ENCODE data around the gene SUDS3. TPM values are rescaled to one million over a fixed set of nuclear protein-coding genes. Genes with fewer than 3 reads are reported as not detected.
A peak's percentile ranks its signal among the peaks of the same experiment; 100 is the strongest.
"Not testable (repeated sequence)": the region's sequence is repeated elsewhere in the genome, so short reads cannot be mapped to it uniquely, and the experiment has no call there.

Gene SUDS3
- polyA plus RNA-seq, 1 donor from 2014 or later: 67.9 TPM

DNA sequence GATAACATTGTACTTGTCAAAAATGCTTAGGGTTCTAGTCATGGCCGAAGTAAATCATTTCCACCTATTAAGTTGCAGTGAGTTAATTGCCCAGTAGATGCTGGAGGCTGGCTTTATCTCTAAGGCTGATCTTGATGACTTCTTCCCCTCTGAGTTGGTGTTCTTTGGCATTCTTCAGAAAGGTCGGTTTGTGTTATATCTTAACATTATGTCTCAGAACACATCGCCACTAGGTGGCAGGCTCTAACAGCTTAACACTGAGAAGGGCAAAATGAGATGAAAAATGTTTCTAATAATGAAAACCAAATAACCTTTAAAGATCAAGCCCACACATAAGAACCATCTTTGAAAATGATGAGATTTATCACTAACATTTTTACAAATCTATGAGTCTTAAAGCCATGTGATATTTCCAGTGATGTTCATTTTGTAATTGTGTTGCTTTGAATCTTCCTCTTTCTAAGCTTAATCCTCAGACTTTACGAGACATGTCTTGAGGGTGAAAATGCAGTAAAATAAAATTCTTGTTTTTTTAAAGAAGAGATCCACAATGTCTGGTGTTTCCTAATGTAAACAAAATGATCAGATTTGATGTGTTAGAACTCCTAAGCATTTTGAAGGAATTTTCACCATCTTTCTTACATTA lies 28.6 kb downstream of the SUDS3 start:
- TF ChIP-seq, protein P1, sequence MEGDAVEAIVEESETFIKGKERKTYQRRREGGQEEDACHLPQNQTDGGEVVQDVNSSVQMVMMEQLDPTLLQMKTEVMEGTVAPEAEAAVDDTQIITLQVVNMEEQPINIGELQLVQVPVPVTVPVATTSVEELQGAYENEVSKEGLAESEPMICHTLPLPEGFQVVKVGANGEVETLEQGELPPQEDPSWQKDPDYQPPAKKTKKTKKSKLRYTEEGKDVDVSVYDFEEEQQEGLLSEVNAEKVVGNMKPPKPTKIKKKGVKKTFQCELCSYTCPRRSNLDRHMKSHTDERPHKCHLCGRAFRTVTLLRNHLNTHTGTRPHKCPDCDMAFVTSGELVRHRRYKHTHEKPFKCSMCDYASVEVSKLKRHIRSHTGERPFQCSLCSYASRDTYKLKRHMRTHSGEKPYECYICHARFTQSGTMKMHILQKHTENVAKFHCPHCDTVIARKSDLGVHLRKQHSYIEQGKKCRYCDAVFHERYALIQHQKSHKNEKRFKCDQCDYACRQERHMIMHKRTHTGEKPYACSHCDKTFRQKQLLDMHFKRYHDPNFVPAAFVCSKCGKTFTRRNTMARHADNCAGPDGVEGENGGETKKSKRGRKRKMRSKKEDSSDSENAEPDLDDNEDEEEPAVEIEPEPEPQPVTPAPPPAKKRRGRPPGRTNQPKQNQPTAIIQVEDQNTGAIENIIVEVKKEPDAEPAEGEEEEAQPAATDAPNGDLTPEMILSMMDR (IDR thresholded peaks at IDR 0.05; ENCODE audit: poor library complexity, severe bottlenecking): peak; percentile 94
- TF ChIP-seq MXI1 (conservative IDR thresholded peaks at IDR 0.05; ENCODE audit: poor library complexity, severe bottlenecking): no peak
- peak; percentile 96 for TF ChIP-seq RAD21 (conservative IDR thresholded peaks at IDR 0.05)
- peak; percentile 94 for TF ChIP-seq SMC3 (conservative IDR thresholded peaks at IDR 0.05; ENCODE audit: poor library complexity)
- no peak overlapping the region for H3K27ac ChIP-seq (ENCODE audit: low read length)

DNA sequence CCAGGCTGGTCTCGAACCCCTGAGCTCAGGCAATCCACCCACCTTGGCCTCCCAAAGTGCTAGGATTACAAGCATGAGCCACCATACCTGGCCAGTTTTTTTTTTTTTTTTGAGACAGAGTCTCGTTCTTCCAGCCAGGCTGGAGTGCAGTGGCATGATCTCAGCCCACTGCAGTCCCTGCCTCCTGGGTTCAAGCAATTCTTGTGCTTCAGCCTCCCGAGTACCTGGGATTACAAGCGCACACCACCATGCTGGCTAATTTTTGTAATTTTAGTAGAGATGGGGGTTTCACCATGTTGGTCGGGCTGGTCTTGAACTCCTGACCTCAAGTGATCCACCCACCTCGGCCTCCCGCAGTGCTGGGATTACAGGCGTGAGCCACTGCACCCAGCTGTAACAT lies 31.9 kb downstream of the SUDS3 start:
- not testable (repeated sequence) for H3K9ac ChIP-seq (ENCODE audit: low read length)

More for the DNA sequence above, 28.6 kb downstream of the SUDS3 start:
- Histone ChIP-seq H3K4me2 (ENCODE audit: low read length) (no peak overlapping the region), H3F3A (ENCODE audit: insufficient read depth, low read length, poor library complexity, severe bottlenecking) (no peaks in the 10 kb centered on the region), H2AFZ (ENCODE audit: low read depth, low read length) (no peak overlapping the region), H4K20me1 (ENCODE audit: insufficient read depth) (no peaks in the 10 kb centered on the region), H3K9me3 (ENCODE audit: low read length) (no peaks in the 10 kb centered on the region), H3K36me3 (ENCODE audit: insufficient read depth, low read length) (peaks cover 5% of the 10 kb centered on the region), H3K9ac (ENCODE audit: low read length) (no peak overlapping the region), H3K79me2 (replicated peaks; ENCODE audit: insufficient read depth, low read length) (no peaks in the 10 kb centered on the region), H3K27me3 (ENCODE audit: insufficient read depth, low read depth, low read length) (no peaks in the 10 kb centered on the region), H3K4me3 (ENCODE audit: low read length) (no peak overlapping the region), H3K9me2 (ENCODE audit: insufficient read depth, low read length) (no peaks in the 10 kb centered on the region)

DNA sequence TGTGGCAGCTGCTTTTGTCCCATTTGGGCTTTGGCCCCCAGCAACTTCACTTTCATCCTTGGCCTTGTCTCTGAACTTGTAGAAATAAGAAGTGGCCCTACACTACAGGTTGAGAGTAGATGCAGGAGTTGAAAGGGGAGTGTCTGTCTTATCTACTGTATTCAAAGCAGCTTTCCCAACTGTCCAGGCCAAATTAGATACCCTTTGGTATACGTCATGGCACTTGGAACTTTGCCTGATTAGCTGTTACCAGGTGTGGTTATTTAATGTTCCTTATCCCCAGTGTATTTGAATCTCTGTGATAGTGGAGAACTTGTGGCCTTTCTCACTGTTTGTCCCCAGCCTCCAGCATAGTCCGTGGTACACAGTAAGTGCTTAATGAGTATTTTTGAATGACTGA lies 33.5 kb downstream of the SUDS3 start:
- no peak overlapping the region for H3K27ac ChIP-seq (ENCODE audit: low read length)

More for the DNA sequence above, 31.9 kb downstream of the SUDS3 start:
- not testable (repeated sequence) for H3K79me2 ChIP-seq (replicated peaks; ENCODE audit: insufficient read depth, low read length); H3K27me3 ChIP-seq (ENCODE audit: insufficient read depth, low read depth, low read length); H3K9me3 ChIP-seq (ENCODE audit: low read length); H3K9me2 ChIP-seq (ENCODE audit: insufficient read depth, low read length); H3F3A ChIP-seq (ENCODE audit: insufficient read depth, low read length, poor library complexity, severe bottlenecking); H2AFZ ChIP-seq (ENCODE audit: low read depth, low read length); H3K36me3 ChIP-seq (ENCODE audit: insufficient read depth, low read length); H4K20me1 ChIP-seq (ENCODE audit: insufficient read depth); H3K4me2 ChIP-seq (ENCODE audit: low read length); H3K4me3 ChIP-seq (ENCODE audit: low read length); H3K27ac ChIP-seq (ENCODE audit: low read length)

More for the DNA sequence above, 33.5 kb downstream of the SUDS3 start:
- H3K9me2 ChIP-seq (ENCODE audit: insufficient read depth, low read length): no peaks in the 10 kb centered on the region
- H2AFZ ChIP-seq (ENCODE audit: low read depth, low read length): no peak overlapping the region
- H3K79me2 ChIP-seq (replicated peaks; ENCODE audit: insufficient read depth, low read length): no peaks in the 10 kb centered on the region
- H3K27me3 ChIP-seq (ENCODE audit: insufficient read depth, low read depth, low read length): no peaks in the 10 kb centered on the region
- H3K9me3 ChIP-seq (ENCODE audit: low read length): no peaks in the 10 kb centered on the region
- H3K4me2 ChIP-seq (ENCODE audit: low read length): no peak overlapping the region
- H4K20me1 ChIP-seq (ENCODE audit: insufficient read depth): no peaks in the 10 kb centered on the region
- H3F3A ChIP-seq (ENCODE audit: insufficient read depth, low read length, poor library complexity, severe bottlenecking): no peaks in the 10 kb centered on the region
- H3K4me3 ChIP-seq (ENCODE audit: low read length): no peak overlapping the region
- H3K9ac ChIP-seq (ENCODE audit: low read length): no peak overlapping the region
- H3K36me3 ChIP-seq (ENCODE audit: insufficient read depth, low read length): no peaks in the 10 kb centered on the region
- TF ChIP-seq, protein P1 (IDR thresholded peaks at IDR 0.05; ENCODE audit: poor library complexity, severe bottlenecking): no peak
- TF ChIP-seq EZH2 (IDR thresholded peaks at IDR 0.05; ENCODE audit: borderline replicate concordance, insufficient read depth, low read length, poor library complexity, severe bottlenecking) (no peak), EP300 (conservative IDR thresholded peaks at IDR 0.05; ENCODE audit: poor library complexity, severe bottlenecking) (no peak), TAF1 (IDR thresholded peaks at IDR 0.05; ENCODE audit: low read depth) (no peak), POLR2AphosphoS5 (IDR thresholded peaks at IDR 0.05) (no peak), RAD21 (conservative IDR thresholded peaks at IDR 0.05) (no peak), MXI1 (conservative IDR thresholded peaks at IDR 0.05; ENCODE audit: poor library complexity, severe bottlenecking) (no peak), SMC3 (conservative IDR thresholded peaks at IDR 0.05; ENCODE audit: poor library complexity) (no peak)
- TF ChIP-seq, protein P2, sequence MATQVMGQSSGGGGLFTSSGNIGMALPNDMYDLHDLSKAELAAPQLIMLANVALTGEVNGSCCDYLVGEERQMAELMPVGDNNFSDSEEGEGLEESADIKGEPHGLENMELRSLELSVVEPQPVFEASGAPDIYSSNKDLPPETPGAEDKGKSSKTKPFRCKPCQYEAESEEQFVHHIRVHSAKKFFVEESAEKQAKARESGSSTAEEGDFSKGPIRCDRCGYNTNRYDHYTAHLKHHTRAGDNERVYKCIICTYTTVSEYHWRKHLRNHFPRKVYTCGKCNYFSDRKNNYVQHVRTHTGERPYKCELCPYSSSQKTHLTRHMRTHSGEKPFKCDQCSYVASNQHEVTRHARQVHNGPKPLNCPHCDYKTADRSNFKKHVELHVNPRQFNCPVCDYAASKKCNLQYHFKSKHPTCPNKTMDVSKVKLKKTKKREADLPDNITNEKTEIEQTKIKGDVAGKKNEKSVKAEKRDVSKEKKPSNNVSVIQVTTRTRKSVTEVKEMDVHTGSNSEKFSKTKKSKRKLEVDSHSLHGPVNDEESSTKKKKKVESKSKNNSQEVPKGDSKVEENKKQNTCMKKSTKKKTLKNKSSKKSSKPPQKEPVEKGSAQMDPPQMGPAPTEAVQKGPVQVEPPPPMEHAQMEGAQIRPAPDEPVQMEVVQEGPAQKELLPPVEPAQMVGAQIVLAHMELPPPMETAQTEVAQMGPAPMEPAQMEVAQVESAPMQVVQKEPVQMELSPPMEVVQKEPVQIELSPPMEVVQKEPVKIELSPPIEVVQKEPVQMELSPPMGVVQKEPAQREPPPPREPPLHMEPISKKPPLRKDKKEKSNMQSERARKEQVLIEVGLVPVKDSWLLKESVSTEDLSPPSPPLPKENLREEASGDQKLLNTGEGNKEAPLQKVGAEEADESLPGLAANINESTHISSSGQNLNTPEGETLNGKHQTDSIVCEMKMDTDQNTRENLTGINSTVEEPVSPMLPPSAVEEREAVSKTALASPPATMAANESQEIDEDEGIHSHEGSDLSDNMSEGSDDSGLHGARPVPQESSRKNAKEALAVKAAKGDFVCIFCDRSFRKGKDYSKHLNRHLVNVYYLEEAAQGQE (IDR thresholded peaks at IDR 0.05; ENCODE audit: borderline replicate concordance): no peak

Measured in neural cell (in vitro differentiated cells).